ENCODE data around the gene TEX38. TPM values are rescaled to one million over a fixed set of nuclear protein-coding genes. Genes with fewer than 3 reads are reported as not detected.
"Not testable (repeated sequence)": the region's sequence is repeated elsewhere in the genome, so short reads cannot be mapped to it uniquely, and the experiment has no call there.

TEX38 gene
- total RNA-seq, 1 experiment from 2014 or later = not detected

GRCh38 chr1:46687921-46688509 is 16.4 kb downstream of the TEX38 start:
- no peak for DNase-seq (ENCODE audit: low spot score)

GRCh38 chr1:46689356-46689755 is 17.7 kb downstream of the TEX38 start:
- peak; percentile 5 for DNase-seq (ENCODE audit: low spot score)

- DNase-seq (ENCODE audit: low spot score) = no peak
Observed at GRCh38 chr1:46689897-46690296, 18.2 kb downstream of the TEX38 start.

- peak; percentile 19 for DNase-seq (ENCODE audit: low spot score)
Observed at GRCh38 chr1:46690931-46691421, 19.3 kb downstream of the TEX38 start.

GRCh38 chr1:46691997-46692790 is 20.5 kb downstream of the TEX38 start:
- peak; percentile 31 for DNase-seq (ENCODE audit: low spot score)

- no peak for DNase-seq (ENCODE audit: low spot score)
Observed at GRCh38 chr1:46692811-46693770, 21.4 kb downstream of the TEX38 start.

- DNase-seq (ENCODE audit: low spot score) = not testable (repeated sequence)
Observed at GRCh38 chr1:46694676-46695075, 23.0 kb downstream of the TEX38 start.

GRCh38 chr1:46697053-46697452 is 25.4 kb downstream of the TEX38 start:
- DNase-seq (ENCODE audit: low spot score) = no peak

GRCh38 chr1:46699666-46700065 is 28.0 kb downstream of the TEX38 start:
- DNase-seq (ENCODE audit: low spot score) = no peak

GRCh38 chr1:46703927-46704641 is 32.4 kb downstream of the TEX38 start:
- DNase-seq (ENCODE audit: low spot score) = no peak

- no peak for DNase-seq (ENCODE audit: low spot score)
Observed at GRCh38 chr1:46705408-46705807, 33.8 kb downstream of the TEX38 start.

GRCh38 chr1:46708121-46708520 is 36.5 kb downstream of the TEX38 start:
- DNase-seq (ENCODE audit: low spot score) = no peak

- DNase-seq (ENCODE audit: low spot score) = no peak
Observed at GRCh38 chr1:46714976-46715375, 43.3 kb downstream of the TEX38 start.

GRCh38 chr1:46717654-46718053 is 46.0 kb downstream of the TEX38 start:
- no peak for DNase-seq (ENCODE audit: low spot score)

GRCh38 chr1:46718340-46718726 is 46.7 kb downstream of the TEX38 start:
- no peak for DNase-seq (ENCODE audit: low spot score)

GRCh38 chr1:46718727-46719622 is 47.3 kb downstream of the TEX38 start, which contains the start of gene EFCAB14:
TSS of gene EFCAB14 (minus strand) at chr1:46719114. CDS start at chr1:46718087, 1,027 bp downstream.
- peak; percentile 85 for DNase-seq (ENCODE audit: low spot score)

GRCh38 chr1:46719689-46720088 is 48.0 kb downstream of the TEX38 start:
- DNase-seq (ENCODE audit: low spot score) = peak; percentile 19

- not testable (repeated sequence) for DNase-seq (ENCODE audit: low spot score)
Observed at GRCh38 chr1:46720319-46720718, 48.7 kb downstream of the TEX38 start.

- no peak for DNase-seq (ENCODE audit: low spot score)
Observed at GRCh38 chr1:46721204-46721603, 49.5 kb downstream of the TEX38 start.

GRCh38 chr1:46721686-46722205 is 50.1 kb downstream of the TEX38 start:
- no peak for DNase-seq (ENCODE audit: low spot score)

Measured in A172 (cell line).